Stimulated activated CD8-positive, alpha-beta memory T cell treated with anti-CD3 and anti-CD28 coated beads, Interleukin-7, amount 100 ng/mL, for 4 hours (primary cell): ENCODE results near the gene QDPR.
"Not testable (repeated sequence)": the region's sequence is repeated elsewhere in the genome, so short reads cannot be mapped to it uniquely, and the experiment has no call there.

Source experiments
- DNase-seq, 2 donors: peaks; one replicate each; pipeline ENCODE4 v3.0.0-alpha.2; 2020; ENCODE audit warnings: low read depth in 2 of 2

The QDPR gene

GRCh38 chr4:17511950-17512795 lies at the start of gene QDPR:
Gene QDPR, minus strand, starts transcription at chr4:17512090. Its CDS starts 36 bp downstream, at chr4:17512054.
- peak; percentile 21 to 69 for DNase-seq

- no peak for DNase-seq
These were observed 49.5 kb upstream of the QDPR start for GRCh38 chr4:17561195-17561909.

- DNase-seq, result no peak
These were observed 48.3 kb upstream of the QDPR start for GRCh38 chr4:17560065-17560673.

GRCh38 chr4:17559709-17560048 lies 47.8 kb upstream of the QDPR start:
- DNase-seq, result no peak

- no peak for DNase-seq
These were observed 47.2 kb upstream of the QDPR start for GRCh38 chr4:17558941-17559708.

GRCh38 chr4:17557880-17558279 lies 46.0 kb upstream of the QDPR start:
- DNase-seq, result no peak

- no peak for DNase-seq
These were observed 44.6 kb upstream of the QDPR start for GRCh38 chr4:17556498-17556897.

- DNase-seq, result no peak
These were observed 42.7 kb upstream of the QDPR start for GRCh38 chr4:17554568-17554967.

GRCh38 chr4:17552427-17552826 lies 40.5 kb upstream of the QDPR start:
- no peak for DNase-seq

GRCh38 chr4:17550549-17550948 lies 38.7 kb upstream of the QDPR start:
- no peak for DNase-seq

- no peak for DNase-seq
These were observed 34.8 kb upstream of the QDPR start for GRCh38 chr4:17546678-17547077.

GRCh38 chr4:17546222-17546621 lies 34.3 kb upstream of the QDPR start:
- no peak for DNase-seq

- no peak for DNase-seq
These were observed 33.7 kb upstream of the QDPR start for GRCh38 chr4:17545374-17546140.

- DNase-seq, result no peak
These were observed 32.9 kb upstream of the QDPR start for GRCh38 chr4:17544831-17545234.

- no peak for DNase-seq
These were observed 32.3 kb upstream of the QDPR start for GRCh38 chr4:17544205-17544604.

- not testable (repeated sequence) for DNase-seq
These were observed 25.2 kb upstream of the QDPR start for GRCh38 chr4:17537060-17537459.

GRCh38 chr4:17535906-17536305 lies 24.0 kb upstream of the QDPR start:
- DNase-seq, result no peak

GRCh38 chr4:17535242-17535641 lies 23.4 kb upstream of the QDPR start:
- DNase-seq, result no peak

GRCh38 chr4:17534705-17535104 lies 22.8 kb upstream of the QDPR start:
- no peak for DNase-seq

GRCh38 chr4:17531538-17532285 lies 19.8 kb upstream of the QDPR start:
- no peak for DNase-seq
